Measurements from ENCODE around the gene NAGS. TPM values are rescaled to one million over a fixed set of nuclear protein-coding genes. Genes with fewer than 3 reads are reported as not detected.

The NAGS gene
- total and polyA plus RNA-seq, 2 donors (not counting 1 experiment from before 2014, with no cell fraction given): 0.66 to 2.2 TPM

GRCh38 chr17:44044071-44044470 lies 39.6 kb downstream of the NAGS start:
- H3K36me3 ChIP-seq (replicated peaks in 1 of 2; ENCODE audit: control extremely low read depth in 1 of 2, control insufficient read depth in 1 of 2, extremely low read depth in 1 of 2, insufficient read depth in 2 of 2, low read length in 1 of 2): peaks cover 3 to 22% of the 10 kb centered on the region in 2 experiments
- ATAC-seq (ENCODE audit: low read depth) (no peak), DNase-seq (no peak)
- H3K27me3 ChIP-seq (replicated peaks in 1 of 4; ENCODE audit: control extremely low read depth in 1 of 4, control insufficient read depth in 3 of 4, insufficient read depth in 4 of 4, low read length in 3 of 4): no peaks in the 10 kb centered on the region
- POLR2A ChIA-PET: no interaction called here
- TF ChIP-seq EZH2 (IDR thresholded peaks at IDR 0.05; ENCODE audit: borderline replicate concordance, insufficient read depth, low read depth, low read length, poor library complexity, severe bottlenecking) (no peak), CTCF (IDR thresholded peaks at IDR 0.05) (no peak)
- no peaks in the 10 kb centered on the region for H3K9me3 Mint-ChIP-seq (ENCODE audit: insufficient read depth)
- 100% methylated on average over 1 of the region's 1 CpG for WGBS (ENCODE audit: insufficient coverage)
- no peaks in the 10 kb centered on the region for H3K4me1 ChIP-seq (ENCODE audit: control insufficient read depth in 2 of 2, insufficient read depth in 2 of 2, low read length in 2 of 2)
- H3K9ac ChIP-seq (ENCODE audit: low read length): no peak overlapping the region
- no peak overlapping the region for H3K4me2 ChIP-seq (replicated peaks; ENCODE audit: low read depth, low read length, poor library complexity, severe bottlenecking)
- H2AFZ ChIP-seq (ENCODE audit: insufficient read depth, low read depth, low read length, poor library complexity, severe bottlenecking): no peak overlapping the region
- intact Hi-C loops (cut with micrococcal nuclease): no loop called here
- H3K9me3 ChIP-seq (ENCODE audit: control extremely low read depth in 1 of 3, control insufficient read depth in 2 of 3, insufficient read depth in 1 of 3, low read length in 2 of 3): peaks cover 0 to 6% (median 0%) of the 10 kb centered on the region in 3 donors
- H3K4me3 ChIP-seq (ENCODE audit: control extremely low read depth in 1 of 5, extremely low read depth in 1 of 5, insufficient read depth in 1 of 5, low read depth in 2 of 5, low read length in 4 of 5): no peak overlapping the region
- H3K27ac Mint-ChIP-seq: no peak overlapping the region
- CTCF ChIA-PET: interaction anchor here (0.6 to 8.4 kb wide), 10 partner anchors 12 to 166 kb away, joined by 3 to 180 read pairs (median 4); partner anchors contain the start of gene PPY
- H3K4me3 Mint-ChIP-seq: no peak overlapping the region
- H3K27ac ChIP-seq (ENCODE audit: low read length in 2 of 2): no peak overlapping the region
- H4K20me1 ChIP-seq (ENCODE audit: control insufficient read depth, insufficient read depth, low read length, poor library complexity, severe bottlenecking): peaks cover 41% of the 10 kb centered on the region
- H3K79me2 ChIP-seq (ENCODE audit: control insufficient read depth, insufficient read depth, low read length): peaks cover 37% of the 10 kb centered on the region
- H3K27me3 Mint-ChIP-seq: no peaks in the 10 kb centered on the region
- peaks cover 9% of the 10 kb centered on the region for H3K4me1 Mint-ChIP-seq

GRCh38 chr17:44045486-44045885 lies 41.1 kb downstream of the NAGS start:
- no peak overlapping the region for H2AFZ ChIP-seq (ENCODE audit: insufficient read depth, low read depth, low read length, poor library complexity, severe bottlenecking)
- POLR2A ChIA-PET: no interaction called here

More at GRCh38 chr17:44045486-44045885, 41.1 kb downstream of the NAGS start:
- CTCF ChIA-PET: interaction anchor here (0.7 to 8.4 kb wide), 3 partner anchors 41 to 100 kb away, joined by 3 to 180 read pairs (median 4); partner anchors contain the start of gene PPY
- Histone ChIP-seq H3K36me3 (replicated peaks in 1 of 2; ENCODE audit: control extremely low read depth in 1 of 2, control insufficient read depth in 1 of 2, extremely low read depth in 1 of 2, insufficient read depth in 2 of 2, low read length in 1 of 2) (peaks cover 0 to 23% of the 10 kb centered on the region in 2 experiments), H4K20me1 (ENCODE audit: control insufficient read depth, insufficient read depth, low read length, poor library complexity, severe bottlenecking) (peaks cover 31% of the 10 kb centered on the region), H3K4me1 (ENCODE audit: control insufficient read depth in 2 of 2, insufficient read depth in 2 of 2, low read length in 2 of 2) (no peaks in the 10 kb centered on the region), H3K4me3 (ENCODE audit: control extremely low read depth in 1 of 5, extremely low read depth in 1 of 5, insufficient read depth in 1 of 5, low read depth in 2 of 5, low read length in 4 of 5) (no peak overlapping the region), H3K27ac (ENCODE audit: low read length in 2 of 2) (no peak overlapping the region), H3K9ac (ENCODE audit: low read length) (no peak overlapping the region), H3K4me2 (replicated peaks; ENCODE audit: low read depth, low read length, poor library complexity, severe bottlenecking) (no peak overlapping the region), H3K27me3 (replicated peaks in 1 of 4; ENCODE audit: control extremely low read depth in 1 of 4, control insufficient read depth in 3 of 4, insufficient read depth in 4 of 4, low read length in 3 of 4) (no peaks in the 10 kb centered on the region), H3K9me3 (ENCODE audit: control extremely low read depth in 1 of 3, control insufficient read depth in 2 of 3, insufficient read depth in 1 of 3, low read length in 2 of 3) (peaks cover 0 to 6% (median 0%) of the 10 kb centered on the region in 3 donors), H3K79me2 (ENCODE audit: control insufficient read depth, insufficient read depth, low read length) (peaks cover 38% of the 10 kb centered on the region)
- Mint-ChIP-seq H3K27ac (no peak overlapping the region), H3K4me1 (peaks cover 6% of the 10 kb centered on the region), H3K9me3 (ENCODE audit: insufficient read depth) (no peaks in the 10 kb centered on the region), H3K4me3 (no peak overlapping the region), H3K27me3 (no peaks in the 10 kb centered on the region)
- intact Hi-C loops (cut with micrococcal nuclease): no loop called here
- DNase-seq (no peak), ATAC-seq (ENCODE audit: low read depth) (no peak)
- no peak for TF ChIP-seq EZH2 (IDR thresholded peaks at IDR 0.05; ENCODE audit: borderline replicate concordance, insufficient read depth, low read depth, low read length, poor library complexity, severe bottlenecking)
- TF ChIP-seq CTCF (IDR thresholded peaks at IDR 0.05): no peak
- WGBS (ENCODE audit: insufficient coverage): 100% methylated on average over 2 of the region's 4 CpGs

Measured in B cell (primary cell).